ENCODE data around the gene VPS13C.

The VPS13C gene

DNA sequence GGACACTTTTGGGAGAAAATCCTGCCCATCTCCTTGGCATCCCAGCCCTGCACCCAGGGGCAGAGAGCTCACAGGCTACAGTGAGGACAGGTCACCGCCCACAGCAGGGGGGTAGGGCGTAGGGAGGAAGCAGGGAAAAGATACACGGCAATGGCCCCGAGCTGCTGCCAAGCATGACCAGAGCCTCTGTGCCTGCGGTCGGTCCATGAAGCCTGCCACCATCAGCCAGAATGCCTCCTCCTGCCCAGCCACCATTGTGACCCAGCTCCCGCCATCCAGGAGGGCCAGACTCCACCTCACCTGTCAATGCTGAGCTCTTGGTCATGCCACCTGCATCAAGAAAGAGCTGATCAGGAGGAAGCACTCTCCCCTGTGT is 230.7 kb downstream of the VPS13C start:
- TF ChIP-seq, protein P1, sequence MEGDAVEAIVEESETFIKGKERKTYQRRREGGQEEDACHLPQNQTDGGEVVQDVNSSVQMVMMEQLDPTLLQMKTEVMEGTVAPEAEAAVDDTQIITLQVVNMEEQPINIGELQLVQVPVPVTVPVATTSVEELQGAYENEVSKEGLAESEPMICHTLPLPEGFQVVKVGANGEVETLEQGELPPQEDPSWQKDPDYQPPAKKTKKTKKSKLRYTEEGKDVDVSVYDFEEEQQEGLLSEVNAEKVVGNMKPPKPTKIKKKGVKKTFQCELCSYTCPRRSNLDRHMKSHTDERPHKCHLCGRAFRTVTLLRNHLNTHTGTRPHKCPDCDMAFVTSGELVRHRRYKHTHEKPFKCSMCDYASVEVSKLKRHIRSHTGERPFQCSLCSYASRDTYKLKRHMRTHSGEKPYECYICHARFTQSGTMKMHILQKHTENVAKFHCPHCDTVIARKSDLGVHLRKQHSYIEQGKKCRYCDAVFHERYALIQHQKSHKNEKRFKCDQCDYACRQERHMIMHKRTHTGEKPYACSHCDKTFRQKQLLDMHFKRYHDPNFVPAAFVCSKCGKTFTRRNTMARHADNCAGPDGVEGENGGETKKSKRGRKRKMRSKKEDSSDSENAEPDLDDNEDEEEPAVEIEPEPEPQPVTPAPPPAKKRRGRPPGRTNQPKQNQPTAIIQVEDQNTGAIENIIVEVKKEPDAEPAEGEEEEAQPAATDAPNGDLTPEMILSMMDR (conservative IDR thresholded peaks at IDR 0.05; ENCODE audit: low read depth, low read length) = no peak
- H3K79me2 ChIP-seq (ENCODE audit: insufficient read depth, low read depth) = no peaks in the 10 kb centered on the region
- H3K36me3 ChIP-seq (ENCODE audit: insufficient read depth) = no peaks in the 10 kb centered on the region
- H3K27me3 ChIP-seq (ENCODE audit: insufficient read depth, low read depth) = no peaks in the 10 kb centered on the region
- H3K9ac ChIP-seq = no peak overlapping the region
- no peak overlapping the region for H3K4me3 ChIP-seq (IDR thresholded peaks at IDR 0.05; ENCODE audit: insufficient read depth, low read depth, low read length)
- H2AFZ ChIP-seq (ENCODE audit: low read depth) = no peak overlapping the region
- no peaks in the 10 kb centered on the region for H4K20me1 ChIP-seq (ENCODE audit: insufficient read depth)
- H3K27ac ChIP-seq = no peak overlapping the region
- no peak overlapping the region for H3K4me2 ChIP-seq
- H3K4me1 ChIP-seq (ENCODE audit: low read depth, poor library complexity, severe bottlenecking) = peaks cover 23% of the 10 kb centered on the region

DNA sequence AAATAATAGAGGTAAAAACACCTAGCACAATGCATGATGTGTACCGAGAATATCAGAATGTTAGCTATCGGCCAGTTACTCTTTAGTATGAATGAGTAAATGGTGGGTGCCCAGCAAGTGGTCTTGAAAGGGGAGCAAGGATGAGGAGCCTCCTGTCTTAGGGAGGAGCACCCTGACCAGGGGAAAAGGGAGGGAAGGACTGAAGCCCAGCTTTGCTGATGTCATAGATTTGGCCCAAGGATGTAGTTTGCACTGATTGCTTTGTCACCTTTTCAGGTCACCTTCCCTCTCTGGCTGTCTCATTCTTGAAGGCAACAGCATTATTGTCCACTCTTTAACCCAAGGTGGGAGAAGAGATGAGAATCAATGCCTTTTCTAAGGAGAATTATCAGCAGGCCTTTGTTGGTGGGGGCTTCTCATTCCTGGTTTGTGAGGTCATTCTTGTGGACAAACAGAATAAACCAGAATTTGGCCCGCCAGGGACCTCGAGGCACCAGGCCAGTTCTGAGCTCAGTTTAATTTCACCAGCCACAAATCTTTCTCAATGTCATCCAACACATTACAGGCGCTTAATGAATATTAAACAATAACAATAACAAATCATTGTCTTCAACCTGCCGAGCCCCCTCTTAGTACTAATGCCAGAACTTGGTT is 231.3 kb downstream of the VPS13C start:
- no peaks in the 10 kb centered on the region for H3K79me2 ChIP-seq (ENCODE audit: insufficient read depth, low read depth)
- H3K9ac ChIP-seq = no peak overlapping the region
- H4K20me1 ChIP-seq (ENCODE audit: insufficient read depth) = no peaks in the 10 kb centered on the region
- no peaks in the 10 kb centered on the region for H3K27me3 ChIP-seq (ENCODE audit: insufficient read depth, low read depth)
- H3K4me2 ChIP-seq = no peak overlapping the region
- H3K4me1 ChIP-seq (ENCODE audit: low read depth, poor library complexity, severe bottlenecking) = peaks cover 18% of the 10 kb centered on the region
- H2AFZ ChIP-seq (ENCODE audit: low read depth) = no peak overlapping the region
- no peak overlapping the region for H3K4me3 ChIP-seq (IDR thresholded peaks at IDR 0.05; ENCODE audit: insufficient read depth, low read depth, low read length)
- no peak overlapping the region for H3K27ac ChIP-seq
- H3K36me3 ChIP-seq (ENCODE audit: insufficient read depth) = no peaks in the 10 kb centered on the region
- TF ChIP-seq, protein P1 (conservative IDR thresholded peaks at IDR 0.05; ENCODE audit: low read depth, low read length) = no peak

DNA sequence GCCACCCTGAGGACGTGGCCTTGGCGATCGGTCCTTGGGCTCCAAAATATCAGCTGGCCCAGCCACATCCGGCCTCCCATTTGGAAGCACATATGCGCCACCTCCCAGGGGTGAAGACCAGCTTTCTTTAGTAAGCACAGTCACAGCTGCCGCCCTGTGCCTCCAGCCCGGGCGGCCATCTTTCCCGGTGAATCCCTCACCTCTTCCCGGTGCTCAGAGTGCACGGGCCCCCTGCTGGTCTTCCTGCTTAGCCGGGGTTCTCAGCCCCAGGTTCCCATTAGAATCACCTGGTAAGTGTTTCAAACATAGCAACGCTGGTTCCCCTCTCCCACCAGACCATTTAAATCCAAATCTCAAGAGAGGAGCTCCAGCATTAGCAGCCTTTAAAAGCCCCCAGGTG is 232.2 kb downstream of the VPS13C start:
- no peak overlapping the region for H3K9ac ChIP-seq
- H3K4me1 ChIP-seq (ENCODE audit: low read depth, poor library complexity, severe bottlenecking) = peaks cover 10% of the 10 kb centered on the region
- TF ChIP-seq, protein P1 (conservative IDR thresholded peaks at IDR 0.05; ENCODE audit: low read depth, low read length) = no peak
- no peak overlapping the region for H3K4me2 ChIP-seq
- H3K79me2 ChIP-seq (ENCODE audit: insufficient read depth, low read depth) = no peaks in the 10 kb centered on the region
- no peaks in the 10 kb centered on the region for H3K36me3 ChIP-seq (ENCODE audit: insufficient read depth)
- no peaks in the 10 kb centered on the region for H4K20me1 ChIP-seq (ENCODE audit: insufficient read depth)
- no peak overlapping the region for H2AFZ ChIP-seq (ENCODE audit: low read depth)
- no peaks in the 10 kb centered on the region for H3K27me3 ChIP-seq (ENCODE audit: insufficient read depth, low read depth)
- H3K4me3 ChIP-seq (IDR thresholded peaks at IDR 0.05; ENCODE audit: insufficient read depth, low read depth, low read length) = no peak overlapping the region
- no peak overlapping the region for H3K27ac ChIP-seq

DNA sequence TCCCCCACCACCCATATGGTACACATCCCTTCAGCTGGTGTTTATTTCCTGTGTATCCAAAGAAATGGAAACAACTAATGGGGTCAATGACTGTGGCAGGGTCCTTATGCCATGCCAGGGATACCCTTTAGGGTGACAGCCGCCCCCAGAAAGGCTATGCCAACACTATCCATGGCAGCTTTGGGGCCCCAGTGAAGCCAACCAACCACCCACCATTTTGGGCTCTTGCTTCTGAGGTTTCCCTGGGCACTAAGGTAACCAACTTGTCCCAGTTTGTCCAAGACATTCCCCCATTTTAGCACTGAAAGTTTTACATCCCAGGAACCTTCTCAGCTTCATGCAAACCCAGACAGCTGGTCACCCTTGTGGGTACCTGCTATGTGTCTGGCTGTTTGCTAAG is 233.1 kb downstream of the VPS13C start:
- no peak overlapping the region for H3K9ac ChIP-seq
- H3K27me3 ChIP-seq (ENCODE audit: insufficient read depth, low read depth) = no peaks in the 10 kb centered on the region
- no peak overlapping the region for H3K4me2 ChIP-seq
- no peaks in the 10 kb centered on the region for H3K79me2 ChIP-seq (ENCODE audit: insufficient read depth, low read depth)
- H2AFZ ChIP-seq (ENCODE audit: low read depth) = no peak overlapping the region
- TF ChIP-seq, protein P1 (conservative IDR thresholded peaks at IDR 0.05; ENCODE audit: low read depth, low read length) = no peak
- no peaks in the 10 kb centered on the region for H3K36me3 ChIP-seq (ENCODE audit: insufficient read depth)
- H3K27ac ChIP-seq = no peak overlapping the region
- H4K20me1 ChIP-seq (ENCODE audit: insufficient read depth) = no peaks in the 10 kb centered on the region
- peaks cover 10% of the 10 kb centered on the region for H3K4me1 ChIP-seq (ENCODE audit: low read depth, poor library complexity, severe bottlenecking)
- H3K4me3 ChIP-seq (IDR thresholded peaks at IDR 0.05; ENCODE audit: insufficient read depth, low read depth, low read length) = no peak overlapping the region

Data from KMS-11 (cell line).